GM23338 (cell line): Measurements from ENCODE around the gene SH2D5. TPM values are rescaled to one million over a fixed set of nuclear protein-coding genes. Genes with fewer than 3 reads are reported as not detected.

ENCODE experiments used
- polyA plus RNA-seq: library from polyadenylated mRNA; unstranded; fragments of >200 nt; fragmentation: Nextera tagmentation; extraction: Ambion mirVana; gene quantifications from 2 replicates; pipeline ENCODE4 v1.2.1, GENCODE V29; 2016
- total RNA-seq: library from RNA; depleted of rRNA; stranded (reverse); fragments of >200 nt; shearing (Covaris generic); gene quantifications from 2 replicates; pipeline ENCODE4 v1.2.3, GENCODE V29; 2014; rRNA removed

SH2D5 gene
- total and polyA plus RNA-seq, 2 experiments from 2014 or later = 5.0 to 24.8 TPM

Other genes with a start within 250 kb of the SH2D5 start
- 0.52 and 0.82 TPM in 2 replicates for gene CAMK2N1, start 246.5 kb downstream of the SH2D5 start, total RNA-seq
- 2.9 and 4.6 TPM in 2 replicates for gene CAMK2N1, start 246.5 kb downstream of the SH2D5 start, polyA plus RNA-seq
- 23.7 and 26.2 TPM in 2 replicates for gene MUL1, start 224.6 kb downstream of the SH2D5 start, total RNA-seq
- 8.1 and 8.9 TPM in 2 replicates for gene MUL1, start 224.6 kb downstream of the SH2D5 start, polyA plus RNA-seq
- 3.0 and 3.6 TPM in 2 replicates for gene FAM43B, start 180.1 kb downstream of the SH2D5 start, total RNA-seq
- gene FAM43B, start 180.1 kb downstream of the SH2D5 start, polyA plus RNA-seq = 0.66 and 1.1 TPM in 2 replicates
- 1.7 and 2.5 TPM in 2 replicates for gene CDA, start 143.6 kb downstream of the SH2D5 start, total RNA-seq
- gene CDA, start 143.6 kb downstream of the SH2D5 start, polyA plus RNA-seq = 13.6 and 16.4 TPM in 2 replicates
- 34.5 and 42.7 TPM in 2 replicates for gene PINK1, start 99.2 kb downstream of the SH2D5 start, total RNA-seq
- gene PINK1, start 99.2 kb downstream of the SH2D5 start, polyA plus RNA-seq = 18.3 and 20.8 TPM in 2 replicates
- gene DDOST, start 71.3 kb downstream of the SH2D5 start, total RNA-seq = 242 and 270 TPM in 2 replicates
- 145 and 151 TPM in 2 replicates for gene DDOST, start 71.3 kb downstream of the SH2D5 start, polyA plus RNA-seq
- 13.3 and 18.6 TPM in 2 replicates for gene KIF17, start 14.7 kb downstream of the SH2D5 start, total RNA-seq
- 5.9 and 7.4 TPM in 2 replicates for gene KIF17, start 14.7 kb downstream of the SH2D5 start, polyA plus RNA-seq
- gene HP1BP3, start 54.6 kb upstream of the SH2D5 start, total RNA-seq = 85.5 and 89.1 TPM in 2 replicates
- 112 and 117 TPM in 2 replicates for gene HP1BP3, start 54.6 kb upstream of the SH2D5 start, polyA plus RNA-seq